ACHN (cell line): ENCODE data around the gene NOXO1.

Source experiments
- DNase-seq: peaks from one replicate; pipeline ENCODE4 v3.0.0-alpha.2; 2015
- in situ Hi-C: cut with HindIII; loops from 2 replicates; pipeline ENCODE4 v1.10.0; 2017; ENCODE audit warnings: low sequenced_read_pairs, low pct_ligation_motif_present, low pct_unique_long_range_greater_than_20kb

The NOXO1 gene, protein sequence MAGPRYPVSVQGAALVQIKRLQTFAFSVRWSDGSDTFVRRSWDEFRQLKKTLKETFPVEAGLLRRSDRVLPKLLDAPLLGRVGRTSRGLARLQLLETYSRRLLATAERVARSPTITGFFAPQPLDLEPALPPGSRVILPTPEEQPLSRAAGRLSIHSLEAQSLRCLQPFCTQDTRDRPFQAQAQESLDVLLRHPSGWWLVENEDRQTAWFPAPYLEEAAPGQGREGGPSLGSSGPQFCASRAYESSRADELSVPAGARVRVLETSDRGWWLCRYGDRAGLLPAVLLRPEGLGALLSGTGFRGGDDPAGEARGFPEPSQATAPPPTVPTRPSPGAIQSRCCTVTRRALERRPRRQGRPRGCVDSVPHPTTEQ

GRCh38 chr16:1981398-1981836 lies at the start of gene NOXO1:
Gene NOXO1, minus strand, starts transcription at chr16:1981469. Its CDS starts 290 bp downstream, at chr16:1981179.
- in situ Hi-C loops: no loop called here
- DNase-seq: no peak

DNA sequence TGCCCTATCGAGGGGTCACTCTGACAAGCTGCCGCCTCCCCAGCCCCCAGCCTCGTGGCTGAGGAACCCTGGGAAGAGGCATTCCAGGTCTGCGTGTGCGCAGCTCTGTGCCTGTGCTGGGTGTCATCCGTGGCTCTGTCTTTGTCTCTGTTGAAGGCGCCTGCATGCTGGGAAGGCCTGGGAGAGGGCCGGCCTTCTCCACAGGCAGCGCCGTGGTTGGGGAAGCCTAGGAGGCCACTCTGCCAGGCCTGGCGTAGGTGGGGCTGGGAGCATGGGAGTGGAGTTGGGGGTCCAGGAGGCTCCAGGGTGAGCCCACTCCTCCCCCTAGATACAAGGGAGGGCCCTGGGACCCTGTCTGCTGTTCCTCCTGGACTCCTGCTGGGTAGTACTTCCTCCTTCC lies 48.8 kb upstream of the NOXO1 start:
- no peak for DNase-seq
- in situ Hi-C loops: loop anchor here (10.0 kb wide), 1 partner anchor 135 kb away; no protein-coding TSS in a partner anchor

DNA sequence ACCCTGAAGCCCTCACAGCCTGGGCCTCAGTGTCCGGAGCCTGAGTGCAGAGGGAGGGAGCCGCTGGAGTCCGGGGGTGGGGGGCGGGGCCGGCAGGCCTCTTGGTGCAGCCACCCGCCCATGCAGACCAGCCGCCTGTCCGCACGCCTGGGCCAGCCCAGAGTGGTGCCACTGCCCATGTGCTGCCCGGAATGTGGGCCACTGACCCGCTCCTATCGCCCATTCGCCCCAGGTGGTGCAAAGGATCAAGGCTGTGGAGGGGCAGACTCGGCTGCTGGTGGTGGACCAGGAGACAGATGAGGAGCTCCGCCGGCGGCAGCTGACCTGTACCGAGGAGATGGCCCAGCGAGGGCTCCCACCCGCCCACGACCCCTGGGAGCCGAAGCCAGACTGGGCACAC lies 48.1 kb upstream of the NOXO1 start:
- no peak for DNase-seq
- in situ Hi-C loops: no loop called here

- DNase-seq: no peak
- in situ Hi-C loops: no loop called here
Observed at GRCh38 chr16:2028620-2029220, 47.5 kb upstream of the NOXO1 start.

- in situ Hi-C loops: no loop called here
- no peak for DNase-seq
Observed at GRCh38 chr16:2028146-2028545, 46.9 kb upstream of the NOXO1 start.

- in situ Hi-C loops: no loop called here
- no peak for DNase-seq
Observed at GRCh38 chr16:2027024-2028010, 46.0 kb upstream of the NOXO1 start.

DNA sequence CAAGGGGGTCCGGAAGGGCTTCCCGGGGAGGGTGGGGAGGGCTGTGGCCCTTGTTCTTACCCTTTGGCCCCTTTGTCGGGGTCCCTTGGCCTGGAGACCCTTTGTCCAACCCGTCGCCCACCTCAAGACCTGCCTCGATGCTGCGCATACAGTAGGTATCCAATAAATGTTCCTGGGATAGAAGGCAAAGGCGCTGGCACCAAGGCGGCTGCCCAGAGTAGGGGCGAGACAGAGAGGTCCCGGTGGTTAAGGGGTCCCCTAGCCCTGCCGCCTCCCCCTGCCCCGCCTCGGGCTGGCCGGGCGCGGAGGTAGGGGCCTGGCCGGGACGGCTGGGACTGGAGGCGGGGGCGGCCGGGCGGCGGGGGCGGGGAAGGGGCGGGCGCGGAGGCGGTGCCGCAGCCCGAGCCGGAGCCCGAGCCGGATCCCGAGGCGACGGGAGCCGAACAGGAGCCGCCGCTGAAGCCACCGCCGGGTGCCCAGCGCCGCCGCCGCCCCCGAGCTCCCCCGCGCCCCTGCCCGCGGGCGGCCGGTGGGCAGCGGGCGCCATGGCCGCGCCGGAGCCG lies 45.3 kb upstream of the NOXO1 start, which contains the start of gene NHERF2:
Gene NHERF2, plus strand, starts transcription at position 442 of the 563 bp plus-strand sequence. Its CDS starts 104 bp downstream, at position 546.
- peak; percentile 41 for DNase-seq
- in situ Hi-C loops: no loop called here

GRCh38 chr16:2025878-2026460 lies 44.7 kb upstream of the NOXO1 start:
- in situ Hi-C loops: no loop called here
- DNase-seq: no peak

- no peak for DNase-seq
- in situ Hi-C loops: no loop called here
Observed at GRCh38 chr16:2025251-2025650, 44.0 kb upstream of the NOXO1 start.

- no peak for DNase-seq
- in situ Hi-C loops: no loop called here
Observed at GRCh38 chr16:2024032-2024420, 42.8 kb upstream of the NOXO1 start.

DNA sequence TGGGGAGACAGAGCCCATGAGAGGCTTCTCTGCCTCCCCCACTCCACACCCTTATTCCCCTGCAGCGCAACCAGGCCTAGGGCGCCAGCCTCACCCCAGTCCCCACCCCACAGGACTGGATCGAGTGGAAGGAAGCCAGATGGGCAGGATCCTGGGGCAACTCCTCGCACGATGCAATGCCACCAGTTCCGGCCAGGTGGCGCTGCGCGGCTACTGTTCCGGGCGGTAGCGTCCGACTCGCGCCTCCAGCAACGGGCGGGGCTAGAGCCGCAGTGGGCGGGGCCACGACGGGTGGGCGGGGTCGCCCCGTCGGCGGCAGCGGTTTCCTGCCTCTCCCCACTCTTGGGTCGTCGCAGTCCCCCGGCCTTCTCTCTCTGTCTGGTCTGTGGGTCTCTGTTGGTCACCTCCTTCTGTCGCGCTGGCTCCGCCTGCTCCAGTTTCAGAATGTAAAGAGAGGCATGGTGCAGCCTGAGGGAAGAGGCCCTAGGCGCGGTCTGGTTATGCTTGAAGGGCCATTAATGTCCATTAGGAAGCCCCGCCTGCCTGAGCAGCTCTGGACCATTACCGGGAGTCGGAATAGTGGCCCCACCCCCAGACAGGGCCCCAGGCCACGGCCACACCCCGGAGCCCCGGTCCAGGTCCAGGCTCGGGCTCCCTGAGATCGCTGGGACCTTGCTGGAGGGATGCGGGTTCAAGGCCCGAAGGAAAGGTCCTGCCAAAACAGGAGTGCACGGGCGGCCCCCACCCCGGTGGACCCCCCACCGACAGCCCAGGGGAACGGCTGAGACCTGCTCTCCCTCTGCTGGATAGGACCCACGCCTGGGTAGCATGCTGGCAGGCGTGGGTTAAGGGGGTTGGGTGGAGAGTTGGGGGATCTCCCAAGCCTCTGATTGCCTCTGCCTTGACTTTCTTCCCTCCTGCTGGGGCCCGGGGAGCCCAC lies 42.1 kb upstream of the NOXO1 start:
- in situ Hi-C loops: no loop called here
- peak; percentile 90 for DNase-seq

GRCh38 chr16:2022723-2023091 lies 41.4 kb upstream of the NOXO1 start:
- peak; percentile 79 for DNase-seq

DNA sequence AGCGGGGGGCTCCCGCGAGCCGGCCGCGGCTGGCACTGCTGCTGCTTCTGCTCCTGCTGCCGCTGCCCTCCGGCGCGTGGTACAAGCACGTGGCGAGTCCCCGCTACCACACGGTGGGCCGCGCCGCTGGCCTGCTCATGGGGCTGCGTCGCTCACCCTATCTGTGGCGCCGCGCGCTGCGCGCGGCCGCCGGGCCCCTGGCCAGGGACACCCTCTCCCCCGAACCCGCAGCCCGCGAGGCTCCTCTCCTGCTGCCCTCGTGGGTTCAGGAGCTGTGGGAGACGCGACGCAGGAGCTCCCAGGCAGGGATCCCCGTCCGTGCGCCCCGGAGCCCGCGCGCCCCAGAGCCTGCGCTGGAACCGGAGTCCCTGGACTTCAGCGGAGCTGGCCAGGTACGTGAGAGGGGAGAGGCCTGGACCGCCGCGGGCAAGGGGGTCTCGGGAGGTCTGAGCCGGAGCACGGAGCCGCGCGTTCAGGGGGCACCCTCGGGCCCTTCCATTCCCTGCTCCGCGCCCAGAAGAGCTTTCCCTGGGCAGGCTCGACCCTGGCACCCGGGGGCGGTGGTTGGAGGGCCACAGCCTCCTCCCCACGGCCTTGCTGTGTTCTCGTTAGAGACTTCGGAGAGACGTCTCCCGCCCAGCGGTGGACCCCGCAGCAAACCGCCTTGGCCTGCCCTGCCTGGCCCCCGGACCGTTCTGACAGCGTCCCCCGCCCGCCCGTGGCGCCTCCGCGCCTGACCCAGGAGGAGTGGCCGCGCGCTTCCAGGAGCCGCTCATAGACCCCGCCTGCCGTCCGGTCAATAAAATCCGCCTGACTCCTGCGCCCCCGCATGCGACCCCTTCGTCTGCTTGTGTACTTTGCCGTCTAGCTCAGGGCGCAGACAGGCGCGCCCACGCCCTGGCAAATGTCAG lies 38.9 kb upstream of the NOXO1 start:
- in situ Hi-C loops: no loop called here
- DNase-seq: no peak

More at GRCh38 chr16:2022723-2023091, 41.4 kb upstream of the NOXO1 start:
- in situ Hi-C loops: no loop called here

DNA sequence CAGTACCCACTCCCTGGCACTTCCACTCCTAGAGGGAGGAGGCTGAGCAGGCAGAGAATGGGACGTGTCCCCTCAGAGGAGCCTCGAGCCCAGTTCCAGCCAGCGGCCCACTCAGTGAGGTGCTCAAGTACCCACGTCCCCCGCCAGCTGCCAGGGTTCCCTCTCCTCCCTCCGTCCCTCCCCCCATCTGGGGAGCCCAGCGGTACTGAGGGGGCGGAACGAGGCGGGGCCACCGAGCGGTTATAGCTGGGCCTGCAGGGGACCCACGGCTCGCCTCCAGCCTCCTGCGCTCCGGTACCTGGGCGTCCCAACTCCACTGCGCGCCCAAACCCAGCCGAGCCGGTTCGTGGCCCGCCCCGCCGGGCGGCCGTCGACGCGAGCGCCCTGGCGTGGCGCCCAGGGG lies 38.2 kb upstream of the NOXO1 start, which contains the start of gene NPW:
Gene NPW, plus strand, starts transcription at position 268 of the 403 bp plus-strand sequence.
- in situ Hi-C loops: no loop called here
- DNase-seq: no peak

GRCh38 chr16:2016407-2016922 lies 35.2 kb upstream of the NOXO1 start:
- DNase-seq: no peak
- in situ Hi-C loops: no loop called here

GRCh38 chr16:2015947-2016208 lies 34.6 kb upstream of the NOXO1 start:
- in situ Hi-C loops: no loop called here
- no peak for DNase-seq
